Activated CD4-positive, alpha-beta T cell treated with anti-CD3 and anti-CD28 coated beads, Interleukin-2, amount 10 ng/mL, durations not matched to agents 7 days and 5 days (primary cell): ENCODE measurements around the gene BEST1. TPM values are rescaled to one million over a fixed set of nuclear protein-coding genes. Genes with fewer than 3 reads are reported as not detected.

Experiments used
- CTCF ChIA-PET: fragments of 350-600 bp; sonication (Branson Sonifier 250); formaldehyde crosslinking; loops from one replicate; lab custom pipeline; 2021; ENCODE audit warnings: antibody characterized with exemption; lab: Charles Lee
- POLR2A ChIA-PET: fragments of 350-600 bp; sonication (Branson Sonifier 250); formaldehyde crosslinking; loops from one replicate; lab custom pipeline; 2021; ENCODE audit warnings: antibody characterized with exemption; lab: Charles Lee
- DNase-seq: peaks from one replicate; pipeline ENCODE4 v3.0.0-alpha.2; 2020
- H3K27ac Mint-ChIP-seq: one replicate; pipeline ENCODE4 v1.8.0; 2021; ENCODE audit warnings: mild to moderate bottlenecking, moderate library complexity, mixed read lengths
- H3K27me3 Mint-ChIP-seq: one replicate; pipeline ENCODE4 v1.8.0; 2021; ENCODE audit warnings: mixed read lengths
- H3K36me3 Mint-ChIP-seq: one replicate; pipeline ENCODE4 v1.8.0; 2021; ENCODE audit warnings: low read depth, mixed read lengths
- H3K4me1 Mint-ChIP-seq: one replicate; pipeline ENCODE4 v1.8.0; 2021; ENCODE audit warnings: mixed read lengths
- H3K4me3 Mint-ChIP-seq: one replicate; pipeline ENCODE4 v1.8.0; 2021; ENCODE audit warnings: mild to moderate bottlenecking, moderate library complexity, mixed read lengths
- H3K9me3 Mint-ChIP-seq: one replicate; pipeline ENCODE4 v1.8.0; 2021; ENCODE audit warnings: mixed read lengths
- total RNA-seq, 2 experiments: library from RNA; stranded (reverse); gene quantifications; one replicate each; pipeline ENCODE4 v1.2.3, GENCODE V29; 2021

BEST1 gene
- total RNA-seq, 2 experiments from 2014 or later: not detected

DNA sequence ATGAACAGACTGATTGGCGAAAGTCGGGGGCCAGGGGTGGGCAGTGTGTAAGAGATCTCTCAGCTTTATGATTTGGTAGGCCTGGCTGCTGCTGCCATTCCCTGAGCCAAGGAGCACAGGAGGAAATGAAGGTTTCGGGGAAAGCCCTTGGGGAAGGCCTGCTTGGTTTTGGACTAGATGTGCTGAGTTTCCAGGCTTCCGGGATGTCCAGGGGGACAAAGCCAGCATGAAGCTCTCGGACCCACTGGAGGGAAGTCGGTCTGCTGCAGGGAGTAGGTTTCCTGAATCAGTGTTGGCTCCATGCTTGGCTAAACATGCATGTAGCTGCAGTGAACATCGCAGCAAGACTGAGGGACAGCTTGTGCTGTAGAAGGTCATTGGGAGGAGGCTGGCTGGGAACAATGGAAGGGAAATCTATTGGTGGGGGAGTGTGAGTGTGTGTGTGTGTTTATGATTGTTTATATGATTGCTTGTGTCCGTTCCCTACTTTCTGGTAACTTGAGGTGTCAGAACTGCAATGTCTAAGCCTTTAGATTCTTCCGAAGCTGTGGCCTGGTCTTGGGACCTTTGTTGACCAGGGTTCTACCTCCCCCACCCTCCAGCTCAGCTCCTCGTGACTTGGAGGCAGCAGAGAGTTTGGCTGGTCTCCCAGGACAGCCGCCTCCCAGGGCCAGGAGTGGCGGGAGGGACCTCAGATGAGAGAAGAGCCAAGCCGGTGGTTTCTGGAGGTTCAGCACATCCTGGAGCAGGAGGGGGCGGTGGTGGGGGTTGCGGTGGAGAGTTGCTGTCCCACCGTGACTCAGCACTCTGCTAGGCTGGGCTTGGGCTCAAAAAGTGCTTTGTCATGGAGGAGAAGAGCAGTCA is 21.3 kb downstream of the BEST1 start:
- DNase-seq: peak; percentile 41
- H3K4me3 Mint-ChIP-seq: no peak overlapping the region
- H3K27ac Mint-ChIP-seq: peak overlapping the region; percentile 26
- ChIA-PET CTCF (interaction anchor here (0.7 to 2.3 kb wide), 2 partner anchors 20 to 110 kb away, joined by 3 to 8 read pairs; no protein-coding TSS in a partner anchor), POLR2A (no interaction called here)
- peaks cover 5% of the 10 kb centered on the region for H3K36me3 Mint-ChIP-seq
- H3K27me3 Mint-ChIP-seq: no peaks in the 10 kb centered on the region
- peaks cover 48% of the 10 kb centered on the region for H3K4me1 Mint-ChIP-seq
- H3K9me3 Mint-ChIP-seq: no peaks in the 10 kb centered on the region

DNA sequence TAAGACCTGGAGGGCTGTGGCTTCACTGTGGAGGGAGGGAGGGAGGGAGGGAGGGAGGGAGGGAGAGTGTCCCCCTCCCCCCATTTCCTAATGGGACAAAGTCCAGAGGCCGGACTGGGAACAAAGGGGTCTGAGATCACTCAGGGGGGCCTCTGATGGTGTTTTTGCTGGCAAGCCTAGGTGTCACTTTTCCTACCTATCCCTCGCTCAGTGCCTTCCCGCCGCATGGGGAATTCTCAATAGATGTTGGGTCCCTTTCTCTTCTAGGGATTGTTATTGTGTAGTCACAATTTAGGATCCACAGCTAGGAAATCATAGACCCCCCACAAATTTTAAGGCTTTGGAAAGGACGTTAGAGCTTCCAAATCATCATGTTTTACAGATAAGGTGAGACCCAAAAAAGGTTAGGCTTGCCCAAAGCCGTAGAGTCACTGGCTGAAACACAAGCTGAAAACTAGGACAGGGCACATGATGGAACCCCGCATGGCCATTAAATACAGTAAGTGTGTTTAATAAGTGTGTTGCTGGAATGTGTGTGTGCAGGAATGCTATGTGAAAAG is 22.0 kb downstream of the BEST1 start:
- Mint-ChIP-seq H3K4me3 (no peak overlapping the region), H3K27ac (peak overlapping the region; percentile 72), H3K4me1 (peaks cover 47% of the 10 kb centered on the region), H3K27me3 (no peaks in the 10 kb centered on the region), H3K9me3 (no peaks in the 10 kb centered on the region), H3K36me3 (peaks cover 2% of the 10 kb centered on the region)
- POLR2A ChIA-PET: no interaction called here
- CTCF ChIA-PET: interaction anchor here (0.6 to 2.3 kb wide), 5 partner anchors 19 to 387 kb away, joined by 3 to 8 read pairs (median 4); no protein-coding TSS in a partner anchor
- no peak for DNase-seq

DNA sequence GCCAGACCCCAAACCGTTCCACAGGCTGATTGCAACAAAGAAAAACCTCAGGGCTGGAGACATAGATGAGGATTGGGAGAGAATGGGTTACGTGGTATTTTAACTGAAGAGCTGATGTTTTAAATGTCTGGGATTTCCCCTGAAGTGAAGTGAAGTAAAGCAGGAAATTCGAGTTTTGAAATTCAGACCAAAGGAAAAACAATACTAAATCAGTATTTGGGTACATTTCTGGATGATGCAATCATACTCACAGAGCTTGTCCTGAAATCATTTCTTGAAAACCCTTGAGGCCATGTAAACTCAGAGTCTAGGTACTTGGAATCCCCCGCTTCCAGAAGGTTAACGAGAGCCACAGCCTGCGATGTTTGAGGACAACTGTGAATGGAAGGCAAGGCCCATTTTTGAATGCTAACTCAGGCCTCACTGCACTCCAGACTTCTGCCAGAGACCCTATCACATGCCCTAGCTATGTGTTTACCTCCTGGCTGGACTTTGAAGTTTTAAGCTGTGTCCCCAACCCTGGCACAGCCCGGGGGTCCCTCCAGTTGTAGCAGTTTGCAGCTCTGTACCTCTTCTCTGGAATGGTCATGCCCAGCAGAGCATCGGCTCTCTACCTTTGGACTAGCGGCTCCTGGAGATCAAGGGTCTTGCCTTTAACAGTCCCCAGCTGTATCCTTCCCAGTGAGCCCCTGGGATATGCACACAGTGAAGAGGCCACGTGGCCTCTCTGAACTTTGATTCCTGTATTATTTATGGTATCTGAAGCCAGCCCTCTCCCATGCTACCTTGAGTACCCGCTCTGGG is 22.7 kb downstream of the BEST1 start:
- Mint-ChIP-seq H3K9me3 (no peaks in the 10 kb centered on the region), H3K4me3 (no peak overlapping the region), H3K27me3 (no peaks in the 10 kb centered on the region), H3K36me3 (peaks cover 2% of the 10 kb centered on the region), H3K27ac (peak overlapping the region; percentile 72), H3K4me1 (peaks cover 46% of the 10 kb centered on the region)
- ChIA-PET CTCF (interaction anchor here (0.6 to 2.3 kb wide), 7 partner anchors 19 to 386 kb away, joined by 3 to 8 read pairs (median 3); no protein-coding TSS in a partner anchor), POLR2A (no interaction called here)
- no peak for DNase-seq

DNA sequence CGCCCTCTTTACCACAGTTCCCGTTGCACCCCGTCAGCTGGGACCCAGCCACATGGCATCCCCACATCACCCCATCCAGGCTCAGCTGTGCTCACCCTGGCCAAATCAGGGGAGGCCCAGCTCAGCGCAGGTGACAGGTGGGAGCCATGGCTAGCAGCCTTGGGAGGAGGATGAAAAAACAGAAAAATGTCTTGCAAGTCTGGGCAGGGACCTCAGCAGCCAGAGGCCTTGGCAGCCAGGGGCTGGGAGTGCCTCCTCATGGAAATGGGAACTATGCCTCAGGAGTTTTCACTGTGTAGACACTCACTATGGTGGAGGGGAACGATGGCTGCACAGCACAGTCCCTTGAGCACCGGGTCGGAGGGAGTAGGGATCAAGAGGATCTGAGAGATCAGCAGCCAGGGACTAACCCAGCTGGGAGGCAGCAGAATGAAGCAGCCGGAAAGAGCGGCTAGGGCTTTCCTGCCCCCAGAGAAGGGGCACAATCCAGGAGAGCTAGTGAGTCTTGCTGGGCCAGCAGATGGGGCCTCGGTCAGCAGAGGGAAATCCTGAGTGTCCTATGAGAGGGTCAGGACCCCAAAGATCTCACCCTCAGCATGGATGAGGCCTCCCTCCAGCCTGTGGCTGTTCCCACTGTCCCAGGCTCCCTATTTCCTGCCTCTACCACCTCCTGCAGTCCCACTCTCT is 23.5 kb downstream of the BEST1 start:
- H3K4me1 Mint-ChIP-seq: peaks cover 38% of the 10 kb centered on the region

DNA sequence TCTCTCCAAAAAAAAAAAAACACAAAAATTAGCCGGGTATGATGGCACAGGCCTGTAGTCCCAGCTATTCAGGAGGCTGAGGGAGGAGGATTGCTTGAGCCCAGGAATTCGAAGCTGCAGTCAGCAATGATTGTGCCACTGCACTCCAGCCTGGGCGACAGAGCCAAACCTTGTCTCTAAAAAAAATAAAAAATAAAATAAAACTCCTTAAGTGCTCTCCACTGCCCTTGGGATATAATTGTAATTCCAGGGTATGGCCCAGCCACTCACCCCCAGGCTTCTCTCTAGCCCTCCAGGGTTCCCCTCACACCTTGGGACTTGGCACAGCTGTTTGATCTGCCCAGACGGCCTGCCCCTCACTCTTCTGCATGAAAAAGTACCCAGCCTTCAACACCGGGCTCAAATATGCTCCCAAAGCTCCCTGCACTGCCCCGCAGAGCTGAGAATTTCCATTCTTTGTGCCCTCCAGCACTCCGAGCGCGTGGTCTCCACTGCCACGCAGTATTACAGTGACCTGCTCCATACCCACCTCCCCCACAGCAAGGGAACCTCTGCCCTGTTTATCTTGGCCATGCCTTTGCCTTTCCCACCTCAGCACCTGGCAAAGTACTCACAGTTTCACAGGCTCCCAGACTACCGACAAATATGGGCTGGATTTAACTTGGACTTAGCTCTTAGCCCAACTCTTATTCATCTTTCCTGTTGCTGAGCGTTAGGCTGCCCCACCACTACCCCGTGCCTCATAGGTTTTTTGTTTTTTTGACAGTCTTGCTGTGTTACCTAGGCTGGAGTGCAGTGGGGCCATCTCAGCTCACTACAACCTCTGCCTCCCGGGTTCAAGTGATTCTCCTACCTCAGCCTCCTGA is 24.8 kb downstream of the BEST1 start:
- Mint-ChIP-seq H3K27ac (no peak overlapping the region), H3K27me3 (no peaks in the 10 kb centered on the region), H3K36me3 (peaks cover 2% of the 10 kb centered on the region), H3K4me1 (peaks cover 29% of the 10 kb centered on the region), H3K4me3 (no peak overlapping the region), H3K9me3 (no peaks in the 10 kb centered on the region)
- CTCF ChIA-PET: interaction anchor here (1.8 kb wide), 1 partner anchor 38 kb away, joined by 4 read pairs; no protein-coding TSS in a partner anchor
- POLR2A ChIA-PET: no interaction called here
- no peak for DNase-seq

More for the DNA sequence above, 23.5 kb downstream of the BEST1 start:
- POLR2A ChIA-PET: no interaction called here
- peaks cover 2% of the 10 kb centered on the region for H3K36me3 Mint-ChIP-seq
- H3K27me3 Mint-ChIP-seq: no peaks in the 10 kb centered on the region
- CTCF ChIA-PET: interaction anchor here (1.0 to 2.3 kb wide), 4 partner anchors 37 to 108 kb away, joined by 3 to 8 read pairs (median 4); no protein-coding TSS in a partner anchor
- no peak overlapping the region for H3K4me3 Mint-ChIP-seq
- peak overlapping the region; percentile 48 for H3K27ac Mint-ChIP-seq
- H3K9me3 Mint-ChIP-seq: no peaks in the 10 kb centered on the region
- DNase-seq: no peak

DNA sequence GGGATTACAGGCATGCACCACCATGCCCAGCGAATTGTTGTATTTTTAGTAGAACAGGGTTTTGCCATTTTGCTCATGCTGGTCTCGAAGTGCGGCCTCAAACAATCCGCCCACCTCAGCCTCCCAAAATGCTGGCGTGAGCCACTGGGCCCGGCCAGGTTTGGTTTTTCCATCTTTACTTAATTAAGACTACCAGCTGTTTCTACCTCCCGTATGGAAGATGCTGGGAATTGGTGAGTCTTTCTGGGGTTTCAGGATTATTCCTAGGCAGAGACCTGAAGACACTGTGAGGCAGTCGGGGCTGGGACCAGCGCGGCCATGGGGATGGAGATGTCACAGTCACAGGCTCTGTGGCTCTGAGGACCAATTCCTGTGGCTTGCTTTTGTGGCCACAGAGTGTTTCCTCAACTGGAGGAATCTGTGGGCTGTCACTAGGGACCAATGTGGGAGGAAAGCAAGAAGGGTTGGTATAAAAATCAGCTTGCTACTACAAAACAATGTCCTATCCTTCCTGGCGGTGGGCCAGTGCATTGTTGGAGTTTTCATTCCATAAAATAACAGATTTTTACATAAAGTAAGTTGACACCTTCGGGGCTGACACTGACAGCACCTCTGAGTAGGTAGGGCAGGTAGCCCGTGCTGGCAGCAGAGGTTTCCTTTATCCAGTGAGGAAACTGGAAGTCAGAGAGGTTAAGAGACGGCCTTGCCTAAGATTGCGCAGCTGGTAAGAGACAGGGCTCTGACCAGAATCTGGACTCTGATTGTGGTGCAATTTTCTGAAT is 25.7 kb downstream of the BEST1 start:
- ChIA-PET CTCF (interaction anchor here (1.8 to 1.9 kb wide), 2 partner anchors 37 to 77 kb away, joined by 4 read pairs; no protein-coding TSS in a partner anchor), POLR2A (interaction anchor here (0.6 to 1.0 kb wide), 2 partner anchors 8 to 49 kb away, joined by 3 to 4 read pairs; no protein-coding TSS in a partner anchor)
- no peaks in the 10 kb centered on the region for H3K27me3 Mint-ChIP-seq
- H3K4me3 Mint-ChIP-seq: no peak overlapping the region
- H3K27ac Mint-ChIP-seq: no peak overlapping the region
- no peaks in the 10 kb centered on the region for H3K9me3 Mint-ChIP-seq
- H3K36me3 Mint-ChIP-seq: peaks cover 2% of the 10 kb centered on the region
- DNase-seq: no peak
- H3K4me1 Mint-ChIP-seq: peaks cover 27% of the 10 kb centered on the region

DNA sequence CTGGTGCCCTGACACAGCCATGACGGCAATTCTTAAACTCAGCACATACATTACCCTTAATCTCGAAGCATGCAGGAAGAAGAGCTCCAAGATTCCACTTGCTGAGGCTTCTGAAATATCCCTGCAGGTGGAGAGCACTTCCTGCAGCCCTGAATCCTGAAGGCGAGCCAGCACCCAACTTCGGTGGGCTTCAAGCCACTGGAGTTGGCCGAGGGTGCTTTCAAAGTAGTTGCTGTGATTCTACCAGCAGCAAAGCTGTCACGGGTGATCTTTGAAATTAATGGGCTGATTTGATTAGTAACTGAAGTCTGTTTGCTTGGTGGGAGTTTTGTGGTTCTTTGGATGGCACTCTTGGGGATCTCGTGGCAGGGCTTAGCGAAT is 26.3 kb downstream of the BEST1 start:
- Mint-ChIP-seq H3K4me3 (no peak overlapping the region), H3K4me1 (peaks cover 21% of the 10 kb centered on the region), H3K27ac (no peak overlapping the region), H3K9me3 (no peaks in the 10 kb centered on the region), H3K36me3 (no peaks in the 10 kb centered on the region), H3K27me3 (no peaks in the 10 kb centered on the region)
- ChIA-PET POLR2A (interaction anchor here (0.6 to 1.0 kb wide), 2 partner anchors 8 to 48 kb away, joined by 3 to 4 read pairs; no protein-coding TSS in a partner anchor), CTCF (interaction anchor here (1.1 to 1.9 kb wide), 3 partner anchors 37 to 106 kb away, joined by 3 to 4 read pairs (median 4); no protein-coding TSS in a partner anchor)
- no peak for DNase-seq

DNA sequence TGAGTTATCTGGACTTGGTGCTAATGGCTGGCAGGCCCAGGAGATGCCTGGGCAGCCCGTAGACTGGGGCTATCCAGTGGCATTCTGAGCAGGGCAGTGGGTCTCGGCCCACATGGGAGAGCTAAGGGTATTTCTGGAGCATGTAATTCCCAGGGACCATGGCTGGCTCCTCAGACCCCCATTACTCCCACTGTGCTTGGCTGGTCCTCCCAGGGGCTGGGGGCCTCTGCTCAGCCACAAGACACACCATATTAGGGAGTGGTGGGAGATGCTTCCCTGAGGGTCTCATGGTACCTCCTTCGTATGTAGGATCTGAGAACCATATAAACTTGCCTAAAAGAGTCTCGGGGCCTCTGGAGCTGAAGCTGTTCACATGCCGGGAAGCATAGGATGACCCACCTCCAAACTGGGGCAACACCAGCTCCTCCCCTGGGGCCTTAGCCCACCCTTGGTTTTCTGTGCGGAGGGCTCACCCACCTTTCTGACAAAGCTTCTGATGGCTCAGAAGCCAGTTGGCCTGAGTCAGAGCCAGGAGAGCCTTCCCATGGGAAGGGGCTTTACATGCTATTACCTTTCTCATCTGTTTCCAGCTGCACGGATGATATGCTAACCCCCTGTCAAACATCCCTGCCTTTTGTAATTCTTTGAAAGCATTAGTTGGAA is 26.8 kb downstream of the BEST1 start:
- Mint-ChIP-seq H3K4me3 (no peak overlapping the region), H3K4me1 (peaks cover 16% of the 10 kb centered on the region), H3K27ac (no peak overlapping the region), H3K27me3 (no peaks in the 10 kb centered on the region), H3K36me3 (no peaks in the 10 kb centered on the region), H3K9me3 (no peaks in the 10 kb centered on the region)
- DNase-seq: no peak
- ChIA-PET POLR2A (interaction anchor here (1.0 kb wide), 1 partner anchor 9 kb away, joined by 3 read pairs; no protein-coding TSS in a partner anchor), CTCF (interaction anchor here (1.1 to 1.9 kb wide), 3 partner anchors 36 to 105 kb away, joined by 3 to 4 read pairs (median 4); no protein-coding TSS in a partner anchor)

DNA sequence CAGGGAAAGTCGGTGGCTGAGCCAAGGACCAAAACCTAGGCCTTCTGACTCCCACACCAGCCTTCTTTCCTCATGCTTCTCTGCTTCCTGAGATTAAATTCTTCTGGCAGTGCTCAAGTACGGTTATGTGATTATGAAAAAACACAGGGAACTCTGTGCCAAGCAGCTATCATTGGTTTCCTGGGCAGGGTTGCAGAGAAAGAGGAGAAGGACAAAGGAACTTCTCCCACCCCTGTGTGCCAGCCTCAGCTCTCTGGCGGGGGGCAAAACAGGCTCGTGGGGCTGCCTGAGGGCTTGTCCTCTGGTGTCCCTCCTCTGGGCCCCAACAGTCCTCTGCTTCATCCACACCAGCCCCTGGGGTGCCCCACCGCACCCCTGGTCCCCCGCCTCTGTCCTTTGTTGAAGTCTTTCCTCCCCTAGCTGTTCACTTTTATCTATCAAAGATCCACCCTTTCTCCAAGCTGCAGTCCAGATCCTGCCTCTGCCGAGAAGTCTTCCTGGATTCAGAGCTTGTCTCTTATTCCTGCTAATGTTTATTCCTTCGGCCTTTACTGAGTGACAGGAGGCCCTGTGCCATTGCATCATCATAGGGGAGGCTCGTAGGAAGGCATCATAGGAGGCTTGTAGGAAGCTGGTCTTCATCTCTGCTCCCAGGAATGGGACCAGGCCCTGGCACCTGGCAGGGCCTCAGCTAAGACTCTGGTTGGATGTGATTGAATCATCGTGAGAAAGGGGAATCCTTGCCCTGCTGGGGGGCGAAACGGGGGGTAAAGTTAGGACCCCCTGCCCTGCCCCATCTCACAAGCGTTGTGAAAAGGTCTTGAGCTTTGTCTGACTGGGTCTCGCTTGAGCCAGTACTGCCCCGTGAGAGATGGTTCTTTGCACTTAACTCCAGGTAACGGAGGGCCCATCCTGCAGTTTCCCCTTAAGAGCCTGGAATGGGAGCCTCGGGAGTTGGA is 28.8 kb downstream of the BEST1 start:
- H3K9me3 Mint-ChIP-seq: no peaks in the 10 kb centered on the region
- H3K4me3 Mint-ChIP-seq: no peak overlapping the region
- H3K27ac Mint-ChIP-seq: no peak overlapping the region
- no peaks in the 10 kb centered on the region for H3K36me3 Mint-ChIP-seq
- ChIA-PET CTCF (interaction anchor here (0.8 to 1.6 kb wide), 5 partner anchors 10 to 80 kb away, joined by 3 to 5 read pairs (median 3); no protein-coding TSS in a partner anchor), POLR2A (no interaction called here)
- no peak for DNase-seq
- peaks cover 4% of the 10 kb centered on the region for H3K4me1 Mint-ChIP-seq
- no peaks in the 10 kb centered on the region for H3K27me3 Mint-ChIP-seq
